Measurements from ENCODE around the gene FNDC3B. TPM values are rescaled to one million over a fixed set of nuclear protein-coding genes. Genes with fewer than 3 reads are reported as not detected.

The FNDC3B gene
- total and polyA plus RNA-seq, 9 of the 15 experiments (the other 6 are each of a cell fraction or from before 2014, with no cell fraction given), result 7.0 to 35.8 (median 16.2) TPM

- Histone ChIP-seq H3K36me3 (ENCODE audit: control insufficient read depth, insufficient read depth, low read length) (no peaks in the 10 kb centered on the region), H3K79me2 (ENCODE audit: control insufficient read depth, insufficient read depth, low read length) (no peaks in the 10 kb centered on the region), H3K4me2 (ENCODE audit: insufficient read depth, low read length) (no peak overlapping the region), H3K27me3 (ENCODE audit: control insufficient read depth in 2 of 2, insufficient read depth in 2 of 2, low read length in 2 of 2) (no peaks in the 10 kb centered on the region), H2AFZ (ENCODE audit: low read depth, low read length) (no peak overlapping the region), H3K4me1 (replicated peaks in 1 of 2; ENCODE audit: control insufficient read depth in 2 of 2, insufficient read depth in 2 of 2, low read length in 2 of 2) (no peaks in the 10 kb centered on the region), H3K9ac (ENCODE audit: insufficient read depth in 1 of 2, low read depth in 2 of 2, low read length in 2 of 2) (no peak overlapping the region), H3K4me3 (no peak overlapping the region), H4K20me1 (replicated peaks; ENCODE audit: control insufficient read depth, insufficient read depth, low read length) (no peaks in the 10 kb centered on the region), H3K9me1 (ENCODE audit: control insufficient read depth, insufficient read depth, low read length) (no peaks in the 10 kb centered on the region), H3K9me3 (replicated peaks; ENCODE audit: control insufficient read depth, insufficient read depth, low read depth, low read length) (no peaks in the 10 kb centered on the region), H3K27ac (ENCODE audit: extremely low read depth, low read depth, low read length) (no peak overlapping the region)
- ATAC-seq, result peak; percentile 64
- CTCF ChIA-PET (ENCODE audit: low intra/inter-chr PET ratio), result no interaction called here
- TF ChIP-seq PHTF2 (CRISPR knock-in tag; IDR thresholded peaks at IDR 0.05) (no peak), U2AF1 (optimal IDR thresholded peaks at IDR 0.05; ENCODE audit: low read depth, low read length) (no peak), TRIM24 (IDR thresholded peaks at IDR 0.05) (peak in 1 of 2 experiments; percentile 52; a peak in 1 of 4 replicates), KLF13 (tag; IDR thresholded peaks at IDR 0.05; ENCODE audit: borderline replicate concordance, low read depth) (no peak)
- TF ChIP-seq, protein P1, sequence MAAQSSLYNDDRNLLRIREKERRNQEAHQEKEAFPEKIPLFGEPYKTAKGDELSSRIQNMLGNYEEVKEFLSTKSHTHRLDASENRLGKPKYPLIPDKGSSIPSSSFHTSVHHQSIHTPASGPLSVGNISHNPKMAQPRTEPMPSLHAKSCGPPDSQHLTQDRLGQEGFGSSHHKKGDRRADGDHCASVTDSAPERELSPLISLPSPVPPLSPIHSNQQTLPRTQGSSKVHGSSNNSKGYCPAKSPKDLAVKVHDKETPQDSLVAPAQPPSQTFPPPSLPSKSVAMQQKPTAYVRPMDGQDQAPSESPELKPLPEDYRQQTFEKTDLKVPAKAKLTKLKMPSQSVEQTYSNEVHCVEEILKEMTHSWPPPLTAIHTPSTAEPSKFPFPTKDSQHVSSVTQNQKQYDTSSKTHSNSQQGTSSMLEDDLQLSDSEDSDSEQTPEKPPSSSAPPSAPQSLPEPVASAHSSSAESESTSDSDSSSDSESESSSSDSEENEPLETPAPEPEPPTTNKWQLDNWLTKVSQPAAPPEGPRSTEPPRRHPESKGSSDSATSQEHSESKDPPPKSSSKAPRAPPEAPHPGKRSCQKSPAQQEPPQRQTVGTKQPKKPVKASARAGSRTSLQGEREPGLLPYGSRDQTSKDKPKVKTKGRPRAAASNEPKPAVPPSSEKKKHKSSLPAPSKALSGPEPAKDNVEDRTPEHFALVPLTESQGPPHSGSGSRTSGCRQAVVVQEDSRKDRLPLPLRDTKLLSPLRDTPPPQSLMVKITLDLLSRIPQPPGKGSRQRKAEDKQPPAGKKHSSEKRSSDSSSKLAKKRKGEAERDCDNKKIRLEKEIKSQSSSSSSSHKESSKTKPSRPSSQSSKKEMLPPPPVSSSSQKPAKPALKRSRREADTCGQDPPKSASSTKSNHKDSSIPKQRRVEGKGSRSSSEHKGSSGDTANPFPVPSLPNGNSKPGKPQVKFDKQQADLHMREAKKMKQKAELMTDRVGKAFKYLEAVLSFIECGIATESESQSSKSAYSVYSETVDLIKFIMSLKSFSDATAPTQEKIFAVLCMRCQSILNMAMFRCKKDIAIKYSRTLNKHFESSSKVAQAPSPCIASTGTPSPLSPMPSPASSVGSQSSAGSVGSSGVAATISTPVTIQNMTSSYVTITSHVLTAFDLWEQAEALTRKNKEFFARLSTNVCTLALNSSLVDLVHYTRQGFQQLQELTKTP (IDR thresholded peaks at IDR 0.05; ENCODE audit: low read depth in 1 of 2, partially characterized antibody in 2 of 2), result peak in 1 of 2 experiments; percentile 97
- FAIRE-seq, result no peak
- no TSS peak for BruUV-seq (replicated peaks)
- intact Hi-C loops (cut with micrococcal nuclease) (no loop called here), in situ Hi-C loops (cut with MboI) (no loop called here)
- 32% methylated on average over 2 of the region's 2 CpGs for WGBS (ENCODE audit: insufficient coverage, low coverage, missing lambda C conversion rate)
- DNase-seq (ENCODE audit: extremely low read depth in 1 of 4, low spot score in 3 of 4), result no peak
- POLR2A ChIA-PET, result interaction anchor here (0.5 to 2.3 kb wide), 4 partner anchors 13 to 180 kb away, joined by 3 to 7 read pairs (median 4); partner anchors contain the start of gene FNDC3B
Measured at GRCh38 chr3:172020763-172021162, 18.6 kb upstream of the FNDC3B start.
